PFSK-1 (cell line): ENCODE data around the gene SDF2L1.

Source experiments
- FOXP2 ChIP-seq: optimal IDR thresholded peaks from 2 replicates; pipeline ENCODE3; 2011; ENCODE audit warnings: borderline replicate concordance, control low read depth, inconsistent platforms; ENCODE audit not compliant: insufficient read depth; ENCODE audit errors: extremely low read length, extremely low read depth
- POLR2AphosphoS5 ChIP-seq: IDR thresholded peaks from 2 replicates; pipeline ENCODE4 v1.6.1; 2012; ENCODE audit warnings: low read depth, mild to moderate bottlenecking, control low read depth, low read length, moderate library complexity
- REST ChIP-seq, 2 experiments: IDR thresholded peaks; 2 replicates each; pipeline versions ENCODE4 v1.6.1 to v1.8.0; 2011 to 2012; ENCODE audit warnings: low read depth in 2 of 2, low read length in 2 of 2, control low read depth in 1 of 2, inconsistent platforms in 1 of 2, mild to moderate bottlenecking in 1 of 2, moderate library complexity in 1 of 2; ENCODE audit not compliant: insufficient read depth in 1 of 2
- SIN3A ChIP-seq: IDR thresholded peaks from 2 replicates; pipeline ENCODE4 v1.6.1; 2012; ENCODE audit warnings: mild to moderate bottlenecking, low read length, moderate library complexity, borderline replicate concordance; ENCODE audit not compliant: insufficient read depth
- TAF1 ChIP-seq: IDR thresholded peaks from 2 replicates; pipeline ENCODE4 v1.6.1; 2012; ENCODE audit warnings: low read length, control low read depth, borderline replicate concordance; ENCODE audit not compliant: insufficient read depth

DNA sequence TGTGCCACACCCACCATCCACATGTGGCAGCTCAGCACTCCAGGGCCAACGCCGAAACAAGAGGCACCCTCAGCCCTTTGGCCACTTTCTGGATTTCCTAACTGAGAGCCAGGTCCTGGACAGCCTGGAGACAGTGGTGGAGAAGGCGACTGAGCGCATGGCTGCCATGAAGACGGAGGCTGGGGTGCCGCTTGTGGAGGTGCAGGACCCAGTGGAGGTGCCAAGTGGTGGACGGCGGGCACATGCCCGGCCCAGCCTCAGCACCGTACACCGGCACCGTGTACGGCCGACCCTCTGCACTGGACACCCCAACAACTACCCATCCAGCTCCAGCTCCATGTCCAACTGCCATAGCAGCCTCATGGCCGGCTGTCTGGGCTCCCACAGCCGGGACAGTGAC lies 8.0 kb upstream of the SDF2L1 start:
- TF ChIP-seq POLR2AphosphoS5 (no peak), TAF1 (no peak), REST (IDR thresholded peaks at IDR 0.05; ENCODE audit: insufficient read depth in 1 of 2, low read depth in 2 of 2, low read length in 2 of 2) (no peak), SIN3A (no peak), FOXP2 (no peak)
